ENCODE measurements around the gene CCDC90B.
"Not testable (repeated sequence)": the region's sequence is repeated elsewhere in the genome, so short reads cannot be mapped to it uniquely, and the experiment has no call there.

DNA sequence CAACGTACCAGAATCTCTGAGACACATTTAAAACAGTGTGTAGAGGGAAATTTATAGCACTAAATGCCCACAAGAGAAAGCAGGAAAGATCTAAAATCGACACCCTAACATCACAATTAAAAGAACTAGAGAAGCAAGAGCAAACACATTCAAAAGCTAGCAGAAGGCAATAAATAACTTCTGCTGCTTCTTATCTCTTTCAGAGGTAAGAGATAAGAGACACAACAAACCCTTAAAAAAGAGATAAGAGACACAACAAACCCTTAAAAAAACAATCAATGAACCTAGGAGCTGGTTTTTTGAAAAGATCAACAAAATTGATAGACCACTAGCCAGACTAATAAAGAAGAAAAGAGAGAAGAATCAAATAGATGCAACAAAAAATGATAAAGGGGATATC, 17.1 kb downstream of the CCDC90B start:
- TF ChIP-seq, protein P1, sequence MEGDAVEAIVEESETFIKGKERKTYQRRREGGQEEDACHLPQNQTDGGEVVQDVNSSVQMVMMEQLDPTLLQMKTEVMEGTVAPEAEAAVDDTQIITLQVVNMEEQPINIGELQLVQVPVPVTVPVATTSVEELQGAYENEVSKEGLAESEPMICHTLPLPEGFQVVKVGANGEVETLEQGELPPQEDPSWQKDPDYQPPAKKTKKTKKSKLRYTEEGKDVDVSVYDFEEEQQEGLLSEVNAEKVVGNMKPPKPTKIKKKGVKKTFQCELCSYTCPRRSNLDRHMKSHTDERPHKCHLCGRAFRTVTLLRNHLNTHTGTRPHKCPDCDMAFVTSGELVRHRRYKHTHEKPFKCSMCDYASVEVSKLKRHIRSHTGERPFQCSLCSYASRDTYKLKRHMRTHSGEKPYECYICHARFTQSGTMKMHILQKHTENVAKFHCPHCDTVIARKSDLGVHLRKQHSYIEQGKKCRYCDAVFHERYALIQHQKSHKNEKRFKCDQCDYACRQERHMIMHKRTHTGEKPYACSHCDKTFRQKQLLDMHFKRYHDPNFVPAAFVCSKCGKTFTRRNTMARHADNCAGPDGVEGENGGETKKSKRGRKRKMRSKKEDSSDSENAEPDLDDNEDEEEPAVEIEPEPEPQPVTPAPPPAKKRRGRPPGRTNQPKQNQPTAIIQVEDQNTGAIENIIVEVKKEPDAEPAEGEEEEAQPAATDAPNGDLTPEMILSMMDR (IDR thresholded peaks at IDR 0.05) = not testable (repeated sequence)
- not testable (repeated sequence) for TF ChIP-seq POLR2A (IDR thresholded peaks at IDR 0.05)
